ENCODE data around the gene EFNA1. TPM values are rescaled to one million over a fixed set of nuclear protein-coding genes. Genes with fewer than 3 reads are reported as not detected.

Gene EFNA1
- total and polyA plus RNA-seq, 2 of the 13 experiments (the other 11 are each of a cell fraction or from before 2014, with no cell fraction given), result 81.8 to 874 TPM

GRCh38 chr1:155081472-155082300 lies 46.0 kb upstream of the EFNA1 start (continued):
- TF ChIP-seq PBX2 (CRISPR knock-in tag; IDR thresholded peaks at IDR 0.05), result no peak
- no peak for TF ChIP-seq ZNF646 (CRISPR knock-in tag; IDR thresholded peaks at IDR 0.05)
- no peak for TF ChIP-seq RAD51 (IDR thresholded peaks at IDR 0.05; ENCODE audit: borderline replicate concordance)
- TF ChIP-seq ZNF580 (CRISPR knock-in tag; IDR thresholded peaks at IDR 0.05; ENCODE audit: borderline replicate concordance, low read depth), result no peak
- TF ChIP-seq, protein P1, sequence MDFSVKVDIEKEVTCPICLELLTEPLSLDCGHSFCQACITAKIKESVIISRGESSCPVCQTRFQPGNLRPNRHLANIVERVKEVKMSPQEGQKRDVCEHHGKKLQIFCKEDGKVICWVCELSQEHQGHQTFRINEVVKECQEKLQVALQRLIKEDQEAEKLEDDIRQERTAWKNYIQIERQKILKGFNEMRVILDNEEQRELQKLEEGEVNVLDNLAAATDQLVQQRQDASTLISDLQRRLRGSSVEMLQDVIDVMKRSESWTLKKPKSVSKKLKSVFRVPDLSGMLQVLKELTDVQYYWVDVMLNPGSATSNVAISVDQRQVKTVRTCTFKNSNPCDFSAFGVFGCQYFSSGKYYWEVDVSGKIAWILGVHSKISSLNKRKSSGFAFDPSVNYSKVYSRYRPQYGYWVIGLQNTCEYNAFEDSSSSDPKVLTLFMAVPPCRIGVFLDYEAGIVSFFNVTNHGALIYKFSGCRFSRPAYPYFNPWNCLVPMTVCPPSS (IDR thresholded peaks at IDR 0.05), result no peak
- 0 out of 2 replicates have a peak, but pooled peaks have one; percentile 31 for TF ChIP-seq KDM5B (CRISPR knock-in tag; IDR thresholded peaks at IDR 0.05; ENCODE audit: borderline replicate concordance)
- 0 out of 2 replicates have a peak, but pooled peaks have one; percentile 3 for TF ChIP-seq RARA (CRISPR knock-in tag; IDR thresholded peaks at IDR 0.05)
- TF ChIP-seq CENPT (CRISPR knock-in tag; IDR thresholded peaks at IDR 0.05; ENCODE audit: low read depth), result no peak
- no peak for TF ChIP-seq ZSCAN20 (CRISPR knock-in tag; IDR thresholded peaks at IDR 0.05; ENCODE audit: borderline replicate concordance)
- TF ChIP-seq, protein P2, sequence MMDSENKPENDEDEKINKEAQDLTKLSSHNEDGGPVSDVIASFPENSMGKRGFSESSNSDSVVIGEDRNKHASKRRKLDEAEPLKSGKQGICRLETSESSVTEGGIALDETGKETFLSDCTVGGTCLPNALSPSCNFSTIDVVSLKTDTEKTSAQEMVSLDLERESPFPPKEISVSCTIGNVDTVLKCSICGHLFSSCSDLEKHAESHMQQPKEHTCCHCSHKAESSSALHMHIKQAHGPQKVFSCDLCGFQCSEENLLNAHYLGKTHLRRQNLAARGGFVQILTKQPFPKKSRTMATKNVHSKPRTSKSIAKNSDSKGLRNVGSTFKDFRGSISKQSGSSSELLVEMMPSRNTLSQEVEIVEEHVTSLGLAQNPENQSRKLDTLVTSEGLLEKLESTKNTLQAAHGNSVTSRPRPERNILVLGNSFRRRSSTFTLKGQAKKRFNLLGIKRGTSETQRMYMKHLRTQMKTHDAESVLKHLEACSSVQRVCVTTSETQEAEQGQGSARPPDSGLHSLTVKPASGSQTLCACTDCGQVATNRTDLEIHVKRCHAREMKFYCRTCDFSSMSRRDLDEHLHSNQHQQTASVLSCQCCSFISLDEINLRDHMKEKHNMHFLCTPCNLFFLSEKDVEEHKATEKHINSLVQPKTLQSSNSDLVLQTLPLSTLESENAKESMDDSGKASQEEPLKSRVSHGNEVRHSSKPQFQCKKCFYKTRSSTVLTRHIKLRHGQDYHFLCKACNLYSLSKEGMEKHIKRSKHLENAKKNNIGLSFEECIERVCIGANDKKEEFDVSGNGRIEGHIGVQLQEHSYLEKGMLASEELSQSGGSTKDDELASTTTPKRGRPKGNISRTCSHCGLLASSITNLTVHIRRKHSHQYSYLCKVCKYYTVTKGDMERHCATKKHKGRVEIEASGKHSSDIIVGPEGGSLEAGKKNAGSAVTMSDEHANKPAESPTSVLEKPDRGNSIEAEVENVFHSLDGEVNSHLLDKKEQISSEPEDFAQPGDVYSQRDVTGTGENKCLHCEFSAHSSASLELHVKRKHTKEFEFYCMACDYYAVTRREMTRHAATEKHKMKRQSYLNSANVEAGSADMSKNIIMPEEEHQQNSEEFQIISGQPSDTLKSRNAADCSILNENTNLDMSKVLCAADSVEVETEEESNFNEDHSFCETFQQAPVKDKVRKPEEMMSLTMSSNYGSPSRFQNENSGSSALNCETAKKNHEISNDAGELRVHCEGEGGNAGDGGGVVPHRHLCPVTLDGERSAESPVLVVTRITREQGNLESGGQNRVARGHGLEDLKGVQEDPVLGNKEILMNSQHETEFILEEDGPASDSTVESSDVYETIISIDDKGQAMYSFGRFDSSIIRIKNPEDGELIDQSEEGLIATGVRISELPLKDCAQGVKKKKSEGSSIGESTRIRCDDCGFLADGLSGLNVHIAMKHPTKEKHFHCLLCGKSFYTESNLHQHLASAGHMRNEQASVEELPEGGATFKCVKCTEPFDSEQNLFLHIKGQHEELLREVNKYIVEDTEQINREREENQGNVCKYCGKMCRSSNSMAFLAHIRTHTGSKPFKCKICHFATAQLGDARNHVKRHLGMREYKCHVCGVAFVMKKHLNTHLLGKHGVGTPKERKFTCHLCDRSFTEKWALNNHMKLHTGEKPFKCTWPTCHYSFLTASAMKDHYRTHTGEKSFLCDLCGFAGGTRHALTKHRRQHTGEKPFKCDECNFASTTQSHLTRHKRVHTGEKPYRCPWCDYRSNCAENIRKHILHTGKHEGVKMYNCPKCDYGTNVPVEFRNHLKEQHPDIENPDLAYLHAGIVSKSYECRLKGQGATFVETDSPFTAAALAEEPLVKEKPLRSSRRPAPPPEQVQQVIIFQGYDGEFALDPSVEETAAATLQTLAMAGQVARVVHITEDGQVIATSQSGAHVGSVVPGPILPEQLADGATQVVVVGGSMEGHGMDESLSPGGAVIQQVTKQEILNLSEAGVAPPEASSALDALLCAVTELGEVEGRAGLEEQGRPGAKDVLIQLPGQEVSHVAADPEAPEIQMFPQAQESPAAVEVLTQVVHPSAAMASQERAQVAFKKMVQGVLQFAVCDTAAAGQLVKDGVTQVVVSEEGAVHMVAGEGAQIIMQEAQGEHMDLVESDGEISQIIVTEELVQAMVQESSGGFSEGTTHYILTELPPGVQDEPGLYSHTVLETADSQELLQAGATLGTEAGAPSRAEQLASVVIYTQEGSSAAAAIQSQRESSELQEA (CRISPR knock-in tag; IDR thresholded peaks at IDR 0.05; ENCODE audit: not compliant biosample characterization), result peak; percentile 49

Data from HepG2 (cell line).